ENCODE measurements around the gene CYP4X1.
"Not testable (repeated sequence)": the region's sequence is repeated elsewhere in the genome, so short reads cannot be mapped to it uniquely, and the experiment has no call there.

Gene CYP4X1, protein sequence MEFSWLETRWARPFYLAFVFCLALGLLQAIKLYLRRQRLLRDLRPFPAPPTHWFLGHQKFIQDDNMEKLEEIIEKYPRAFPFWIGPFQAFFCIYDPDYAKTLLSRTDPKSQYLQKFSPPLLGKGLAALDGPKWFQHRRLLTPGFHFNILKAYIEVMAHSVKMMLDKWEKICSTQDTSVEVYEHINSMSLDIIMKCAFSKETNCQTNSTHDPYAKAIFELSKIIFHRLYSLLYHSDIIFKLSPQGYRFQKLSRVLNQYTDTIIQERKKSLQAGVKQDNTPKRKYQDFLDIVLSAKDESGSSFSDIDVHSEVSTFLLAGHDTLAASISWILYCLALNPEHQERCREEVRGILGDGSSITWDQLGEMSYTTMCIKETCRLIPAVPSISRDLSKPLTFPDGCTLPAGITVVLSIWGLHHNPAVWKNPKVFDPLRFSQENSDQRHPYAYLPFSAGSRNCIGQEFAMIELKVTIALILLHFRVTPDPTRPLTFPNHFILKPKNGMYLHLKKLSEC

GRCh38 chr1:47023268-47024140 is at the start of gene CYP4X1:
TSS of gene CYP4X1 (plus strand) at chr1:47023669. CDS start at chr1:47023818, 149 bp downstream.
- no peak within 1 kb of the TSS for H3K27ac ChIP-seq
- POLR2A ChIA-PET (ENCODE audit: low non-redundant PET) = no interaction called here
- DNase-seq (ENCODE audit: low spot score) = no peak
- TF ChIP-seq, protein P1, sequence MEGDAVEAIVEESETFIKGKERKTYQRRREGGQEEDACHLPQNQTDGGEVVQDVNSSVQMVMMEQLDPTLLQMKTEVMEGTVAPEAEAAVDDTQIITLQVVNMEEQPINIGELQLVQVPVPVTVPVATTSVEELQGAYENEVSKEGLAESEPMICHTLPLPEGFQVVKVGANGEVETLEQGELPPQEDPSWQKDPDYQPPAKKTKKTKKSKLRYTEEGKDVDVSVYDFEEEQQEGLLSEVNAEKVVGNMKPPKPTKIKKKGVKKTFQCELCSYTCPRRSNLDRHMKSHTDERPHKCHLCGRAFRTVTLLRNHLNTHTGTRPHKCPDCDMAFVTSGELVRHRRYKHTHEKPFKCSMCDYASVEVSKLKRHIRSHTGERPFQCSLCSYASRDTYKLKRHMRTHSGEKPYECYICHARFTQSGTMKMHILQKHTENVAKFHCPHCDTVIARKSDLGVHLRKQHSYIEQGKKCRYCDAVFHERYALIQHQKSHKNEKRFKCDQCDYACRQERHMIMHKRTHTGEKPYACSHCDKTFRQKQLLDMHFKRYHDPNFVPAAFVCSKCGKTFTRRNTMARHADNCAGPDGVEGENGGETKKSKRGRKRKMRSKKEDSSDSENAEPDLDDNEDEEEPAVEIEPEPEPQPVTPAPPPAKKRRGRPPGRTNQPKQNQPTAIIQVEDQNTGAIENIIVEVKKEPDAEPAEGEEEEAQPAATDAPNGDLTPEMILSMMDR (conservative IDR thresholded peaks at IDR 0.05; ENCODE audit: low read depth) = no peak
- CTCF ChIA-PET = interaction anchor here (0.6 kb wide), 1 partner anchor 192 kb away, joined by 4 read pairs; no protein-coding TSS in a partner anchor

- CTCF ChIA-PET = interaction anchor here (0.7 kb wide), 1 partner anchor 1611 kb away, joined by 3 read pairs; no protein-coding TSS in a partner anchor
- TF ChIP-seq, protein P1 (conservative IDR thresholded peaks at IDR 0.05; ENCODE audit: low read depth) = no peak
- DNase-seq (ENCODE audit: low spot score) = no peak
- H3K27ac ChIP-seq = no peak overlapping the region
- POLR2A ChIA-PET (ENCODE audit: low non-redundant PET) = no interaction called here
Observed at GRCh38 chr1:46983166-46983829, 40.2 kb upstream of the CYP4X1 start.

GRCh38 chr1:46983830-46984586 is 39.5 kb upstream of the CYP4X1 start:
- CTCF ChIA-PET = interaction anchor here (0.6 to 0.7 kb wide), 2 partner anchors 194 to 243 kb away, joined by 3 read pairs; no protein-coding TSS in a partner anchor
- TF ChIP-seq, protein P1 (conservative IDR thresholded peaks at IDR 0.05; ENCODE audit: low read depth) = no peak
- no peak overlapping the region for H3K27ac ChIP-seq
- no peak for DNase-seq (ENCODE audit: low spot score)
- POLR2A ChIA-PET (ENCODE audit: low non-redundant PET) = no interaction called here

DNA sequence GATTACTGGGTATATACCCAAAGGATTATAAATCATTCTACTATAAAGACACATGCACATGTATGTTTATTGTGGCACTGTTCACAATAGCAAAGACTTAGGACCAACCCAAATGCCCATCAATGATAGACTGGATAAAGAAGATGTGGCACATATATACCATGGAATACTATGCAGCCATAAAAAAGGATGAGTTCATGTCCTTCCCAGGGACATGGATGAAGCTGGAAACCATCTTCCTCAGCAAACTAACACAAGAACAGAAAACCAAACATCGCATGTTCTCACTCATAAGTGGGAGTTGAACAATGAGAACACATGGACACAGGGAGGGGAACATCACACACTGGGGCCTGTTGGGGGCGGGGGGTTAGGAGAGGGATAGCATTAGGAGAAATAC is 32.9 kb upstream of the CYP4X1 start:
- CTCF ChIA-PET; POLR2A ChIA-PET (ENCODE audit: low non-redundant PET); H3K27ac ChIP-seq; DNase-seq (ENCODE audit: low spot score): not testable (repeated sequence)

DNA sequence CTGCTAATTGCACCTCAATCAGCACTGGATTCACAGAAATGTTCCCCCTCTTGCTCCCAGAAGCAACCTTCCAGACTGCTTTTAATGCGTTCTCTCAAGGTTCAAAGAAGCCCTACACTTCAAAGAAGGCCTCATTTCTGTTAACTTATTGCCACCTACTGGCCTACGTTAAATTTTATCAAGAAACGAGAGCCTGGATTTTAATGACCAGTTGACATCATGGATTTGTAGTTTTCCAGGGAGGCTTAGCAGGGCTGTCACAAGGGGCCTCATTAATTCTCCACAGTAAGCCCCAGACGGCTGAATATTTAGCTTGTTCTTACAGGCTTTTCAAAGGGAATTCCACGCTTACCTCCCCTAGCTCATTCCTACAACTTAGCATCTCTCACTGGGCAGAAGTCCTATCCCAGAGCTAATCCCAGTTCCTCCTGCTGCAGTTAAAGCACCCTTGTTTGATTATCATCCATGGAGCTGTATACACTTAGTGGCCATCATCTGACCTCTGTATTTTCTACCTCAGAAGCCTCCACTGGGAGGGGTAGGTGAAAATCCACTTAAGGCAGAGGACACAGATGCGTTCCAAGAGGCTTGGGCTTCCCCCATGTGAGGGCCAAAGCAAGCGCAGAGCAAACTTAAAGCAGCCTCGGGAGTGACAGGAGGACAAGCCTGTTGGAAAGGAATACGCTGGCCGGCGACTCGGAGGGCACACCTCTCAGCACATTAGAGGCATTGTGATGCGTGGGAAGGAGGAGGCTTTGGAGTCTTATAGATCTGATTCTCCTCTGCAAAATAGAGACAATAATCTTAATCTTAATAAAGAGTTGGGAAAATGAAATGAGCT is 32.2 kb upstream of the CYP4X1 start:
- TF ChIP-seq, protein P1 (conservative IDR thresholded peaks at IDR 0.05; ENCODE audit: low read depth) = 0 out of 2 replicates have a peak, but pooled peaks have one; percentile 11
- no peak for DNase-seq (ENCODE audit: low spot score)
- CTCF ChIA-PET = interaction anchor here (0.6 to 1.1 kb wide), 4 partner anchors 40 to 244 kb away, joined by 3 to 4 read pairs (median 3); no protein-coding TSS in a partner anchor
- POLR2A ChIA-PET (ENCODE audit: low non-redundant PET) = no interaction called here
- H3K27ac ChIP-seq = no peak overlapping the region

Data from RWPE1 (cell line).